Measurements from ENCODE around the gene CDPF1. TPM values are rescaled to one million over a fixed set of nuclear protein-coding genes. Genes with fewer than 3 reads are reported as not detected.

Gene CDPF1
- total RNA-seq, 2 experiments from 2014 or later, result 11.6 to 11.7 TPM

GRCh38 chr22:46290843-46291785, 41.0 kb upstream of the CDPF1 start:
- H3K4me3 Mint-ChIP-seq, result no peak overlapping the region
- ChIA-PET CTCF (no interaction called here), POLR2A (interaction anchor here (0.6 kb wide), 1 partner anchor 877 kb away, joined by 3 read pairs; no protein-coding TSS in a partner anchor)
- H3K36me3 Mint-ChIP-seq (ENCODE audit: low read depth), result peaks cover 62% of the 10 kb centered on the region
- no peaks in the 10 kb centered on the region for H3K27me3 Mint-ChIP-seq (ENCODE audit: low read depth)
- peak overlapping the region; percentile 78 for H3K27ac Mint-ChIP-seq
- no peak for DNase-seq
- peaks cover 82% of the 10 kb centered on the region for H3K4me1 Mint-ChIP-seq (ENCODE audit: low read depth)
- no peaks in the 10 kb centered on the region for H3K9me3 Mint-ChIP-seq (ENCODE audit: insufficient read depth)
- ATAC-seq, result no peak

DNA sequence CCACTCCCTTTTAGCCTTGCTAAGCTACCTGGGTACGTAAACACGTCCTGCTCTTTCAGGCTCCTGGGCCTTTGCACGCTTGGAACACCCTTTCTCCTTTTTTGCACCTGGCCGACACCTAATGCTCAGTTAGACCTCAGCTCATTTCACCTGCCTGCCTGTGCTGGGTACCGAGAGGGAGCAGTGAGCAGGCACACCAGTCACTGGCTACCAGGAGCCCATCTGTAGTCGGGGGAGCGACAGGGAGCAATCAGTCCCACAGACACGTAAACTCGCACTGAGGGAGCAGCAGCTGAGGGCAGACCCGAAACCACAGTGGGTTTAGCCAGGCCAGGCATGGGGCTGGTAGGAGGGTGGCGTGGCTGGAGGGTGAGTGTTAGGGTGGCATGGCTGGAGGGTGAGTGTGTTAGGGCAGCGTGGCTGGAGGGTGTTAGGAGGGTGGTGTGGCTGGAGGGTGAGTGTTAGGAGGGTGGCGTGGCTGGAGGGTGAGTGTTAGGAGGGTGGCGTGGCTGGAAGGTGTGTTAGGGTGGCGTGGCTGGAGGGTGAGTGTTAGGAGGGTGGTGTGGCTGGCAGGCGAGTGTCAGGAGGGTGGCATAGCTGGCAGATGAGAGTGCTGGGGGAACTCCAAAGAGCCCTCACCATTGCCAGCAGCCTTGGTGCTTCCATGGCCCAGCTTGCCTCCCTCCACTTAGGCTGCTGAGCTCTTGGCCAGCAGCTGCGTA, 40.2 kb upstream of the CDPF1 start:
- no peak for DNase-seq
- CTCF ChIA-PET, result interaction anchor here (1.6 kb wide), 1 partner anchor 168 kb away, joined by 4 read pairs; no protein-coding TSS in a partner anchor
- Mint-ChIP-seq H3K27ac (peak overlapping the region; percentile 78), H3K9me3 (ENCODE audit: insufficient read depth) (no peaks in the 10 kb centered on the region), H3K27me3 (ENCODE audit: low read depth) (no peaks in the 10 kb centered on the region), H3K4me1 (ENCODE audit: low read depth) (peaks cover 77% of the 10 kb centered on the region), H3K36me3 (ENCODE audit: low read depth) (peaks cover 66% of the 10 kb centered on the region), H3K4me3 (no peak overlapping the region)
- no peak for ATAC-seq
- POLR2A ChIA-PET, result interaction anchor here (0.6 kb wide), 2 partner anchors 809 to 876 kb away, joined by 3 read pairs; no protein-coding TSS in a partner anchor

DNA sequence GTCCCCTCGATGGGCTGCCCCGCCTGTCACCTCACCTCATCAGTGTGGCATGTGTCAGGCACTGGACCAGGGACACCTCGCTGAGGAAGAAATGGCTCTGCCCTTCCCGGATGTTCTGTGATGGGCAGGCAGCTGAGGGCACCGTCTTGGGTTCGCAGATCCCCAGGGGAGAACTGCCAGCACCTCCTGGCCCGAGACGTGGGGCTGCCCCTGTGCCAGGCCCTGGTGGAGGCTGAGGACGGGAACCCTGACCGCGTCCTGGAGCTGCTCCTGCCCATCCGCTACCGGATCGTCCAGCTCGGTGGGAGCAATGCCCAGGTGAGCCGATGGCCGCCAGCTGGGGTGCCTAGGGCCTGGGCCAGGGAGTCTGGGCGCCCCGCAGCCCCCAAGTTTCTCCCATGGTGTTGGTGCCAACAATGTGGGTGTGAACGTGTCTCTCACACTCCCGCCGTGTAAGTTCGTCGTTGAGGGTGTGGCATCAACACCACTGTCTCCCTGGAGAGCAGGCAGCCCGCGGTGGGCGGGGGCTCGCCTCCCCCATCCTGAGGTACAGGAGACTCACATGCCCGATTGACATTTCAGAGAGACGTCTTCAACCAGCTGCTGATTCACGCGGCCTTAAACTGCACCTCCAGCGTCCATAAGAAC, 39.3 kb upstream of the CDPF1 start:
- DNase-seq, result no peak
- Mint-ChIP-seq H3K9me3 (ENCODE audit: insufficient read depth) (no peaks in the 10 kb centered on the region), H3K27me3 (ENCODE audit: low read depth) (no peaks in the 10 kb centered on the region), H3K27ac (peak overlapping the region; percentile 93), H3K36me3 (ENCODE audit: low read depth) (peaks cover 65% of the 10 kb centered on the region), H3K4me3 (no peak overlapping the region), H3K4me1 (ENCODE audit: low read depth) (peaks cover 71% of the 10 kb centered on the region)
- ChIA-PET POLR2A (interaction anchor here (0.7 to 1.2 kb wide), 2 partner anchors 7 to 18 kb away, joined by 3 to 4 read pairs; partner anchors contain the start of gene GTSE1), CTCF (interaction anchor here (1.3 to 1.6 kb wide), 2 partner anchors 39 to 167 kb away, joined by 4 read pairs; partner anchors contain the start of gene CDPF1)
- ATAC-seq, result no peak

- ATAC-seq (no peak), DNase-seq (no peak)
- ChIA-PET CTCF (interaction anchor here (1.3 to 1.6 kb wide), 2 partner anchors 39 to 167 kb away, joined by 4 read pairs; partner anchors contain the start of gene CDPF1), POLR2A (interaction anchor here (0.7 to 1.2 kb wide), 3 partner anchors 8 to 137 kb away, joined by 3 to 4 read pairs (median 3); partner anchors contain the start of gene GTSE1)
- no peak overlapping the region for H3K4me3 Mint-ChIP-seq
- no peaks in the 10 kb centered on the region for H3K27me3 Mint-ChIP-seq (ENCODE audit: low read depth)
- H3K27ac Mint-ChIP-seq, result peak overlapping the region; percentile 93
- H3K36me3 Mint-ChIP-seq (ENCODE audit: low read depth), result peaks cover 69% of the 10 kb centered on the region
- peaks cover 66% of the 10 kb centered on the region for H3K4me1 Mint-ChIP-seq (ENCODE audit: low read depth)
- H3K9me3 Mint-ChIP-seq (ENCODE audit: insufficient read depth), result no peaks in the 10 kb centered on the region
Measured at GRCh38 chr22:46288846-46289243, 38.8 kb upstream of the CDPF1 start.

DNA sequence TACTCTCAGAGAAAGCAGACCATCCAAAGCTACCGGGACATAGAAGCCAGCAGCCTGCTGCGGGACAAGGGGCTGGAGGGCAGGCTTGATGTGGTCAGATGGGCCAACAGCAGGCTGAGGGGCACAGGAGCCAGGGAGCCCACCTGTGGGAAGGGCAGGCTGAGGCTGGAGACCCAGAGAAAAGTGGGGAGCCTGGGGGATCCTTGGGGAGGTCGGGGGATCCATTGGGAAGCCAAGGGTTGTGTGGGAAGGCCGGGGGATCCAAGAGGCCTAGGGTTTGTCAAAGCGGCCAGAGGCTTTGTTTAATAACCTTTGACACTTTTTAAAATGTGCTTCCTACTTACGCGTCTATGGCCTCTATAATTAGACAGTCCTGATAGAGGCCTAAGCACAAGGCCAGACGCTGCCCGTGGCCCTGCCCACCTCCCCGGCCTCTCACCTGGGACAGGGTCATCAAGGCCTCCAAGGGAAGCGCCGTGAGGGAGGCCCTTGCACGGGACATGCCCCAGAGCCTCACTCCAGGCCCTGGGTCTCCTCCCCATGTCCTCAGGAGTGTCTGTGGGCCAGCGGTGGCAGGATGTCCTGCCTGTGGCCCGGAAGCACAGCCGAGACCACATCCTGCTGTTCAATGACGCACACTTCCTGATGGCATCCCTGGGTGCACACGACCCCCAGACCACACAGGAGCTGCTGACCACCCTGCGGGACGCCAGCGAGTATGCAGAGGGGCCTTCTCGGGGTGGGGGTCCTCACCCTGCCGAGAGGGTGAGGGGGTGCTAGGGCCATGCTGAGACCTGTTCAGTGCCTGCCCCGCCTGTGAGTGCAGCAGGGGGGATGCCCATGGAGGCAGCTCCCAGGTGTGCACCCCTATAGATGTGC, 38.0 kb upstream of the CDPF1 start:
- DNase-seq (peak; percentile 78), ATAC-seq (peak; percentile 84)
- ChIA-PET POLR2A (interaction anchor here (0.7 to 1.2 kb wide), 4 partner anchors 9 to 136 kb away, joined by 3 to 4 read pairs (median 3); partner anchors contain the start of gene GTSE1), CTCF (interaction anchor here (0.8 to 1.6 kb wide), 3 partner anchors 8 to 282 kb away, joined by 3 to 6 read pairs (median 4); partner anchors contain the start of gene GTSE1)
- H3K4me1 Mint-ChIP-seq (ENCODE audit: low read depth), result peaks cover 59% of the 10 kb centered on the region
- no peaks in the 10 kb centered on the region for H3K9me3 Mint-ChIP-seq (ENCODE audit: insufficient read depth)
- H3K36me3 Mint-ChIP-seq (ENCODE audit: low read depth), result peaks cover 63% of the 10 kb centered on the region
- peak overlapping the region; percentile 93 for H3K27ac Mint-ChIP-seq
- peak overlapping the region; percentile 70 for H3K4me3 Mint-ChIP-seq
- H3K27me3 Mint-ChIP-seq (ENCODE audit: low read depth), result no peaks in the 10 kb centered on the region

GRCh38 chr22:46286941-46287872, 37.1 kb upstream of the CDPF1 start:
- CTCF ChIA-PET, result interaction anchor here (0.6 to 1.6 kb wide), 3 partner anchors 9 to 281 kb away, joined by 3 to 6 read pairs (median 3); partner anchors contain the start of genes CDPF1 and GTSE1
- POLR2A ChIA-PET, result interaction anchor here (0.8 to 0.9 kb wide), 2 partner anchors 9 to 11 kb away, joined by 3 read pairs; partner anchors contain the start of gene GTSE1
- H3K27ac Mint-ChIP-seq, result peak overlapping the region; percentile 93
- H3K4me1 Mint-ChIP-seq (ENCODE audit: low read depth), result peaks cover 50% of the 10 kb centered on the region
- ATAC-seq (no peak), DNase-seq (no peak)
- peak overlapping the region; percentile 70 for H3K4me3 Mint-ChIP-seq
- H3K36me3 Mint-ChIP-seq (ENCODE audit: low read depth), result peaks cover 54% of the 10 kb centered on the region
- no peaks in the 10 kb centered on the region for H3K9me3 Mint-ChIP-seq (ENCODE audit: insufficient read depth)
- H3K27me3 Mint-ChIP-seq (ENCODE audit: low read depth), result no peaks in the 10 kb centered on the region

DNA sequence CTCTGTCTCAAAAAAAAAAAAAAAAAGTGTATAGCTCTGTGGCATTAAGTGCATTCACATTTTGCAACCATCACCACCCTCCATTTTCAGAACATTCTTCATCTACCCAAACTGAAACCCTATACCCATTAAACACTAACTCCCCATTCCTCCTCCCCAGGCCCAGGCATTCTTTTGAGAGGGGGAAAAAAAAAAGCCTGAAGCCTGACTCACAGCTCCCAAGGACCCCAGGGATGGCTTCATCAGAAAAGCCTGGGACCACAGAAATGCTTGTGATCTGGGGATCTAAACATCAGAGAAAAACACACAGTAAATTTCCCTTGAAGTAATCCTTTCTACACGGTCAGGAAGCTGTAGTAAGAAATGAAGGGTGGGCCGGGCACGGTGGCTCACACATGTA, 35.9 kb upstream of the CDPF1 start:
- CTCF ChIA-PET, result interaction anchor here (1.0 kb wide), 1 partner anchor 280 kb away, joined by 4 read pairs; no protein-coding TSS in a partner anchor
- H3K27ac Mint-ChIP-seq, result peak overlapping the region; percentile 49

GRCh38 chr22:46281866-46282678, 32.0 kb upstream of the CDPF1 start:
- ChIA-PET CTCF (interaction anchor here (1.3 kb wide), 1 partner anchor 14 kb away, joined by 5 read pairs; no protein-coding TSS in a partner anchor), POLR2A (interaction anchor here (1.0 kb wide), 1 partner anchor 12 kb away, joined by 3 read pairs; no protein-coding TSS in a partner anchor)
- Mint-ChIP-seq H3K4me1 (ENCODE audit: low read depth) (peaks cover 26% of the 10 kb centered on the region), H3K27me3 (ENCODE audit: low read depth) (no peaks in the 10 kb centered on the region), H3K9me3 (ENCODE audit: insufficient read depth) (no peaks in the 10 kb centered on the region), H3K36me3 (ENCODE audit: low read depth) (peaks cover 44% of the 10 kb centered on the region), H3K27ac (no peak overlapping the region), H3K4me3 (no peak overlapping the region)
- DNase-seq, result no peak
- ATAC-seq, result no peak

More for the DNA sequence above, 35.9 kb upstream of the CDPF1 start:
- no peaks in the 10 kb centered on the region for H3K27me3 Mint-ChIP-seq (ENCODE audit: low read depth)
- H3K4me3 Mint-ChIP-seq, result no peak overlapping the region
- H3K4me1 Mint-ChIP-seq (ENCODE audit: low read depth), result peaks cover 51% of the 10 kb centered on the region
- ATAC-seq (no peak), DNase-seq (no peak)
- peaks cover 53% of the 10 kb centered on the region for H3K36me3 Mint-ChIP-seq (ENCODE audit: low read depth)
- no peaks in the 10 kb centered on the region for H3K9me3 Mint-ChIP-seq (ENCODE audit: insufficient read depth)
- POLR2A ChIA-PET, result interaction anchor here (1.2 kb wide), 1 partner anchor 36 kb away, joined by 3 read pairs; the partner anchor contains the start of gene CDPF1

Measured in activated CD8-positive, alpha-beta T cell treated with anti-CD3 and anti-CD28 coated beads, Interleukin-2, amount 10 ng/mL, durations not matched to agents 7 days and 5 days (primary cell).